CD14-positive monocyte (primary cell): ENCODE data around the gene HEMK1. TPM values are rescaled to one million over a fixed set of nuclear protein-coding genes. Genes with fewer than 3 reads are reported as not detected.
A peak's percentile ranks its signal among the peaks of the same experiment; 100 is the strongest.

Experiments used
- DNase-seq, 3 donors: peaks; one replicate each; pipeline ENCODE4 v3.0.0-alpha.2; 2011 to 2022
- H2AFZ ChIP-seq: 2 replicates; pipeline ENCODE4 v1.6.0; 2012; ENCODE audit warnings: mild to moderate bottlenecking, low read depth, low read length, inconsistent platforms; ENCODE audit not compliant: insufficient read depth, poor library complexity, severe bottlenecking
- H3K27ac ChIP-seq, 2 donors: 1 replicate in 1 of 2; 2 replicates in 1 of 2; pipeline ENCODE4 v1.5.1; 2012 to 2013; ENCODE audit warnings: low read length in 2 of 2, control low read depth in 1 of 2, inconsistent platforms in 1 of 2, low read depth in 1 of 2, mild to moderate bottlenecking in 1 of 2
- H3K27me3 ChIP-seq, 2 donors: one replicate each; pipeline versions ENCODE4 v1.6.0 to v1.6.1; 2011 to 2013; ENCODE audit warnings: low read length in 2 of 2; ENCODE audit not compliant: control insufficient read depth in 2 of 2, insufficient read depth in 2 of 2
- H3K36me3 ChIP-seq, 2 donors: replicated peaks in 1 of 2; 1 replicate in 1 of 2; 2 replicates in 1 of 2; pipeline versions ENCODE4 v1.5.1 to v1.6.1; 2012 to 2013; ENCODE audit warnings: low read length in 2 of 2, control low read depth in 1 of 2, inconsistent platforms in 1 of 2, mild to moderate bottlenecking in 1 of 2; ENCODE audit not compliant: insufficient read depth in 2 of 2, control insufficient read depth in 1 of 2
- H3K4me1 ChIP-seq, 2 donors: 1 replicate in 1 of 2; 2 replicates in 1 of 2; pipeline versions ENCODE4 v1.5.1 to v1.6.1; 2012 to 2013; ENCODE audit warnings: low read length in 2 of 2, control low read depth in 1 of 2, inconsistent platforms in 1 of 2, mild to moderate bottlenecking in 1 of 2, moderate library complexity in 1 of 2; ENCODE audit not compliant: insufficient read depth in 2 of 2, control insufficient read depth in 1 of 2
- H3K4me2 ChIP-seq: replicated peaks from 2 replicates; pipeline ENCODE3; 2012; ENCODE audit warnings: low read length, moderate library complexity, mild to moderate bottlenecking; ENCODE audit not compliant: poor library complexity, severe bottlenecking; ENCODE audit errors: extremely low read depth
- H3K4me3 ChIP-seq, 3 experiments: fragments of 200-600 bp in 1 of 3; sonication (generic) in 1 of 3; replicated peaks in 1 of 3; 1 replicate in 2 of 3; 2 replicates in 1 of 3; pipeline ENCODE4 v1.5.1; 2011 to 2013; ENCODE audit warnings: low read length in 3 of 3, mild to moderate bottlenecking in 3 of 3, control low read depth in 2 of 3, low read depth in 2 of 3, inconsistent platforms in 1 of 3, moderate library complexity in 1 of 3
- H3K79me2 ChIP-seq: 2 replicates; pipeline ENCODE4 v1.6.0; 2012; ENCODE audit warnings: mild to moderate bottlenecking, control low read depth, inconsistent platforms, low read length, moderate library complexity; ENCODE audit not compliant: insufficient read depth
- H3K9ac ChIP-seq: 2 replicates; pipeline ENCODE4 v1.6.0; 2017; ENCODE audit warnings: low read length, mild to moderate bottlenecking; ENCODE audit not compliant: insufficient read depth, poor library complexity, severe bottlenecking
- H3K9me3 ChIP-seq, 2 donors: replicated peaks in 1 of 2; 1 replicate in 1 of 2; 2 replicates in 1 of 2; pipeline versions ENCODE4 v1.5.1 to v1.6.1; 2012 to 2013; ENCODE audit warnings: low read length in 2 of 2, control low read depth in 1 of 2; ENCODE audit not compliant: control insufficient read depth in 1 of 2, insufficient read depth in 1 of 2
- H4K20me1 ChIP-seq: 2 replicates; pipeline ENCODE4 v1.6.0; 2012; ENCODE audit warnings: mild to moderate bottlenecking, low read length, control low read depth, moderate library complexity; ENCODE audit not compliant: insufficient read depth
- H3K27ac Mint-ChIP-seq, 7 donors: one replicate each; pipeline ENCODE4 v1.8.0; 2020; ENCODE audit warnings: mild to moderate bottlenecking in 7 of 7, mixed read lengths in 7 of 7, moderate library complexity in 6 of 7, inconsistent platforms in 2 of 7
- H3K27me3 Mint-ChIP-seq, 3 donors: one replicate each; pipeline ENCODE4 v1.8.0; 2021 to 2022; ENCODE audit warnings: low read depth in 3 of 3, mild to moderate bottlenecking in 3 of 3, mixed read lengths in 3 of 3, moderate library complexity in 3 of 3, inconsistent platforms in 1 of 3
- H3K36me3 Mint-ChIP-seq, 2 donors: one replicate each; pipeline ENCODE4 v1.8.0; 2020; ENCODE audit warnings: mixed read lengths in 2 of 2, inconsistent platforms in 1 of 2, mild to moderate bottlenecking in 1 of 2
- H3K4me1 Mint-ChIP-seq: one replicate; pipeline ENCODE4 v1.8.0; 2020; ENCODE audit warnings: mild to moderate bottlenecking, mixed read lengths
- H3K4me3 Mint-ChIP-seq, 2 donors: one replicate each; pipeline ENCODE4 v1.8.0; 2020; ENCODE audit warnings: mild to moderate bottlenecking in 2 of 2, mixed read lengths in 2 of 2, moderate library complexity in 1 of 2
- H3K9me3 Mint-ChIP-seq, 7 donors: one replicate each; pipeline ENCODE4 v1.8.0; 2020 to 2022; ENCODE audit warnings: mixed read lengths in 7 of 7, mild to moderate bottlenecking in 6 of 7, moderate library complexity in 6 of 7, inconsistent platforms in 2 of 7
- WGBS: methylation state at CpG from one replicate; pipeline ENCODE4 v1.1.5; 2013; ENCODE audit warnings: missing lambda C conversion rate; ENCODE audit not compliant: insufficient coverage; 5-methylcytosine and 5-hydroxymethylcytosine counted together
- intact Hi-C, 2 donors: fragments of 100-400 bp; cut with micrococcal nuclease; formaldehyde crosslinking; loops; one replicate each; pipeline versions ENCODE4 v1.15.0 to v1.15.1; 2023
- polyA plus RNA-seq, 3 donors: library from polyadenylated mRNA; depleted of rRNA in 1 of 3; unstranded in 2 of 3; stranded (reverse) in 1 of 3; fragments of 300-500 nt in 2 of 3; fragments of >200 nt in 1 of 3; fragmentation: Illumina TruSeq in 2 of 3; gene quantifications; 1 replicate in 2 of 3; 2 replicates in 1 of 3; pipeline ENCODE4 v1.2.3, GENCODE V29; 2012 to 2021
- TF ChIP-seq, protein P1 (sequence below): fragments of 200-600 bp; IDR thresholded peaks from one replicate; pipeline ENCODE4 v1.8.0; 2022; ENCODE audit warnings: antibody characterized with exemption, mild to moderate bottlenecking

The HEMK1 gene
- polyA plus RNA-seq, 3 donors: 10.1 to 14.0 (median 12.1) TPM

DNA sequence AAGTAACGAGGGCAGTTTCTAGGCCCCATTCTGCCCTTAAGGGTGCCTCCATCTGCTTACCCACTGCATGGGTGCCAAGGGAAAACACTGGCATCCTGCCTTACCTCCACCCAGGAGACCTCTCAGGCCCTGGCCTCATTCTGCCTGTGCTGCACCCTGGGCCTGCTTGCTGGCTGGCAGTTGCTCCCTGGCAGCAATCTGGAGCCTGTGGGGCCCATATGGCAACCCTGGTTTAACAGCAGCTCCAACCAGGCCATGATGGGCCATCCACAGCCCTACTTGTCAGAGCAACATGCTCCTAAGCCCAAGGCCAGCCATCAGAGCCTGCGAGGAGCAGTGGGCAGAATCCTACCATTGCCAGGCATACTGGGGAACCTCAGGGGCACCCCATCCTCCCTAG, 5.5 kb upstream of the HEMK1 start:
- H3K4me2 ChIP-seq: no peak overlapping the region
- peaks cover 19 to 22% of the 10 kb centered on the region in 2 donors for H3K4me1 ChIP-seq
- no peaks in the 10 kb centered on the region for H3K79me2 ChIP-seq
- H3K27me3 ChIP-seq: peaks cover 0 to 6% of the 10 kb centered on the region in 2 donors
- H3K9me3 ChIP-seq: no peaks in the 10 kb centered on the region
- WGBS: 95% methylated on average over 2 of the region's 2 CpGs
- H2AFZ ChIP-seq: no peak overlapping the region
- no peaks in the 10 kb centered on the region for H4K20me1 ChIP-seq
- Mint-ChIP-seq H3K4me3 (no peak overlapping the region), H3K27me3 (peaks cover 7 to 13% (median 11%) of the 10 kb centered on the region in 3 donors), H3K4me1 (peaks cover 15% of the 10 kb centered on the region), H3K36me3 (no peaks in the 10 kb centered on the region), H3K27ac (peak overlapping the region in 1 of 7 donors; percentile 1), H3K9me3 (peaks cover 0 to 4% (median 0%) of the 10 kb centered on the region in 7 donors)
- intact Hi-C loops: no loop called here
- H3K36me3 ChIP-seq: no peaks in the 10 kb centered on the region
- no peak overlapping the region for H3K9ac ChIP-seq
- no peak overlapping the region for H3K27ac ChIP-seq
- TF ChIP-seq, protein P1, sequence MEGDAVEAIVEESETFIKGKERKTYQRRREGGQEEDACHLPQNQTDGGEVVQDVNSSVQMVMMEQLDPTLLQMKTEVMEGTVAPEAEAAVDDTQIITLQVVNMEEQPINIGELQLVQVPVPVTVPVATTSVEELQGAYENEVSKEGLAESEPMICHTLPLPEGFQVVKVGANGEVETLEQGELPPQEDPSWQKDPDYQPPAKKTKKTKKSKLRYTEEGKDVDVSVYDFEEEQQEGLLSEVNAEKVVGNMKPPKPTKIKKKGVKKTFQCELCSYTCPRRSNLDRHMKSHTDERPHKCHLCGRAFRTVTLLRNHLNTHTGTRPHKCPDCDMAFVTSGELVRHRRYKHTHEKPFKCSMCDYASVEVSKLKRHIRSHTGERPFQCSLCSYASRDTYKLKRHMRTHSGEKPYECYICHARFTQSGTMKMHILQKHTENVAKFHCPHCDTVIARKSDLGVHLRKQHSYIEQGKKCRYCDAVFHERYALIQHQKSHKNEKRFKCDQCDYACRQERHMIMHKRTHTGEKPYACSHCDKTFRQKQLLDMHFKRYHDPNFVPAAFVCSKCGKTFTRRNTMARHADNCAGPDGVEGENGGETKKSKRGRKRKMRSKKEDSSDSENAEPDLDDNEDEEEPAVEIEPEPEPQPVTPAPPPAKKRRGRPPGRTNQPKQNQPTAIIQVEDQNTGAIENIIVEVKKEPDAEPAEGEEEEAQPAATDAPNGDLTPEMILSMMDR: no peak
- no peak overlapping the region for H3K4me3 ChIP-seq
- no peak for DNase-seq

DNA sequence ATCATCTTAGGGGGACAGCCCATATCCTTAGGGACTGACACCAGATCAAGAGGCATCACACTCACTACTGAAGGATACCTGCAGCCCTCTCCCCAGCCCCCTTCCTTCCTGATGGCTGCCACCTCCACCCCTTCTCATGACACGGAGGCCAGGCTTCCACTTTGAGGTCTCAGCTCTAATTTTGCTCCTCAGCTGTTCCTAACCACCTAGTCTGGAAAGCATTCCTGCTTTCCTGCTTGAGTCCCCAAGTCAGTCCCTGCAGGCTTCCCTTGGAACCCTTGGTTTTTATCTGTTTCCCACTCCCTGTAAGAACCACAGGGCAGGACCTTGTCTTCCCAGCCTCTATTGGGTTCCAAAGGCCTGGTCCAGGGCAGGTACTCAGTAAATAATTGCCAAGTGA, 5.0 kb upstream of the HEMK1 start:
- H3K9me3 ChIP-seq: no peaks in the 10 kb centered on the region
- peaks cover 19 to 27% of the 10 kb centered on the region in 2 donors for H3K4me1 ChIP-seq
- H3K9me3 Mint-ChIP-seq: peaks cover 0 to 4% (median 0%) of the 10 kb centered on the region in 7 donors
- no peaks in the 10 kb centered on the region for H3K36me3 Mint-ChIP-seq
- TF ChIP-seq, protein P1: no peak
- H3K27ac Mint-ChIP-seq: peak overlapping the region in 1 of 7 donors; percentile 47
- WGBS: 75% methylated on average over 1 of the region's 1 CpG
- intact Hi-C loops: no loop called here
- H3K27me3 ChIP-seq: peaks cover 0 to 6% of the 10 kb centered on the region in 2 donors
- H3K36me3 ChIP-seq: no peaks in the 10 kb centered on the region
- no peak overlapping the region for H3K4me2 ChIP-seq
- no peak overlapping the region for H3K27ac ChIP-seq
- no peak overlapping the region for H2AFZ ChIP-seq
- peaks cover 2% of the 10 kb centered on the region for H3K79me2 ChIP-seq
- DNase-seq: no peak
- no peak overlapping the region for H3K4me3 ChIP-seq
- H3K27me3 Mint-ChIP-seq: peaks cover 7 to 13% (median 11%) of the 10 kb centered on the region in 3 donors
- H3K4me1 Mint-ChIP-seq: peaks cover 15% of the 10 kb centered on the region
- no peaks in the 10 kb centered on the region for H4K20me1 ChIP-seq
- H3K9ac ChIP-seq: no peak overlapping the region
- H3K4me3 Mint-ChIP-seq: no peak overlapping the region
